IMR-90 (cell line): ENCODE measurements around the gene MTURN. TPM values are rescaled to one million over a fixed set of nuclear protein-coding genes. Genes with fewer than 3 reads are reported as not detected.

Experiments used
- ATAC-seq: fragments of 200-7000 bp; cut with Tn5 transposase; 2 replicates; pipeline ENCODE4 v1.9.1; 2020; ENCODE audit warnings: low read depth, mild to moderate bottlenecking, moderate library complexity
- BruUV-seq: library from RNA; stranded (reverse); fragments of 400-500 nt; replicated peaks from 2 replicates; lab custom pipeline; 2021; lab: Mats Ljungman, UMichigan
- CTCF ChIA-PET: fragments of 300-600 bp; formaldehyde crosslinking; extraction: SDS; loops from one replicate; lab custom pipeline; 2021; ENCODE audit warnings: antibody characterized with exemption; lab: Yijun Ruan, JAX
- POLR2A ChIA-PET: fragments of 300-600 bp; sonication (Branson Sonifier 250); formaldehyde crosslinking; loops from one replicate; lab custom pipeline; 2022; ENCODE audit warnings: antibody characterized with exemption; ENCODE audit not compliant: unreplicated experiment; lab: Charles Lee
- DNase-seq: peaks from one replicate; pipeline ENCODE4 v3.0.0; 2013
- H2AFZ ChIP-seq: replicated peaks from 2 replicates; pipeline ENCODE3; 2013; ENCODE audit warnings: low read length, mild to moderate bottlenecking; ENCODE audit not compliant: poor library complexity
- H2AK5ac ChIP-seq: 2 replicates; pipeline ENCODE4 v1.6.1; 2013; ENCODE audit warnings: low read depth, low read length, inconsistent platforms
- H2AK9ac ChIP-seq: replicated peaks from 2 replicates; pipeline ENCODE3; 2013; ENCODE audit warnings: mild to moderate bottlenecking, low read depth, low read length, moderate library complexity; ENCODE audit not compliant: poor library complexity
- H2BK120ac ChIP-seq: 2 replicates; pipeline ENCODE4 v1.6.1; 2013; ENCODE audit warnings: low read depth, low read length, inconsistent platforms
- H2BK15ac ChIP-seq: 3 replicates; pipeline ENCODE4 v1.6.1; 2013; ENCODE audit warnings: low read depth, low read length, inconsistent platforms
- H2BK20ac ChIP-seq: 2 replicates; pipeline ENCODE4 v1.6.1; 2013; ENCODE audit warnings: low read depth, mild to moderate bottlenecking, inconsistent platforms, low read length, moderate library complexity
- H2BK5ac ChIP-seq: 2 replicates; pipeline ENCODE4 v1.6.1; 2013; ENCODE audit warnings: mild to moderate bottlenecking, low read depth, low read length, inconsistent platforms; ENCODE audit not compliant: poor library complexity, severe bottlenecking
- H3K14ac ChIP-seq: replicated peaks from 2 replicates; pipeline ENCODE4 v1.6.1; 2013; ENCODE audit warnings: low read depth, low read length, inconsistent platforms
- H3K18ac ChIP-seq: 2 replicates; pipeline ENCODE4 v1.6.1; 2013; ENCODE audit warnings: low read depth, low read length, control low read depth
- H3K23ac ChIP-seq: 2 replicates; pipeline ENCODE4 v1.6.1; 2013; ENCODE audit warnings: low read depth, low read length, inconsistent platforms
- H3K27ac ChIP-seq: 2 replicates; pipeline ENCODE4 v1.5.1; 2013; ENCODE audit warnings: mild to moderate bottlenecking, control low read depth, low read length; ENCODE audit not compliant: insufficient read depth
- H3K27me3 ChIP-seq: 2 replicates; pipeline ENCODE4 v1.6.1; 2013; ENCODE audit warnings: low read length; ENCODE audit not compliant: control insufficient read depth, insufficient read depth
- H3K36me3 ChIP-seq: 2 replicates; pipeline ENCODE4 v1.6.1; 2013; ENCODE audit warnings: low read length, mixed read lengths; ENCODE audit not compliant: control insufficient read depth, insufficient read depth
- H3K4ac ChIP-seq: 2 replicates; pipeline ENCODE4 v1.6.1; 2013; ENCODE audit warnings: low read depth, low read length, inconsistent platforms
- H3K4me1 ChIP-seq: 2 replicates; pipeline ENCODE4 v1.6.1; 2013; ENCODE audit warnings: low read length, mixed read lengths; ENCODE audit not compliant: control insufficient read depth, insufficient read depth
- H3K4me2 ChIP-seq: 2 replicates; pipeline ENCODE4 v1.6.1; 2013; ENCODE audit warnings: low read depth, mild to moderate bottlenecking, control low read depth, low read length, moderate library complexity
- H3K4me3 ChIP-seq: 2 replicates; pipeline ENCODE4 v1.5.1; 2013; ENCODE audit warnings: low read depth, mild to moderate bottlenecking, control low read depth, low read length, moderate library complexity; ENCODE audit not compliant: insufficient read depth
- H3K56ac ChIP-seq: 2 replicates; pipeline ENCODE4 v1.6.1; 2013; ENCODE audit warnings: low read length, inconsistent platforms; ENCODE audit not compliant: insufficient read depth; ENCODE audit errors: extremely low read depth
- H3K79me1 ChIP-seq, 2 experiments: 2 replicates each; pipeline ENCODE4 v1.6.1; 2013; ENCODE audit warnings: low read length in 2 of 2, inconsistent platforms in 1 of 2, low read depth in 1 of 2
- H3K9ac ChIP-seq: 2 replicates; pipeline ENCODE4 v1.6.1; 2013; ENCODE audit warnings: low read depth, low read length, control low read depth
- H3K9me1 ChIP-seq: 2 replicates; pipeline ENCODE4 v1.6.1; 2013; ENCODE audit warnings: low read length, inconsistent platforms; ENCODE audit not compliant: insufficient read depth
- H3K9me3 ChIP-seq: 2 replicates; pipeline ENCODE4 v1.6.1; 2013; ENCODE audit warnings: low read length; ENCODE audit not compliant: control insufficient read depth, insufficient read depth
- H4K20me1 ChIP-seq: 2 replicates; pipeline ENCODE4 v1.6.1; 2013; ENCODE audit warnings: low read length, inconsistent platforms; ENCODE audit not compliant: insufficient read depth
- H4K5ac ChIP-seq: 2 replicates; pipeline ENCODE4 v1.6.1; 2013; ENCODE audit warnings: mild to moderate bottlenecking, low read depth, low read length, control low read depth
- H4K8ac ChIP-seq, 2 experiments: 2 replicates each; pipeline ENCODE4 v1.6.1; 2013; ENCODE audit warnings: low read depth in 2 of 2, low read length in 2 of 2, control low read depth in 1 of 2, inconsistent platforms in 1 of 2
- H4K91ac ChIP-seq: 2 replicates; pipeline ENCODE4 v1.6.1; 2013; ENCODE audit warnings: low read depth, low read length, inconsistent platforms; ENCODE audit not compliant: insufficient read depth
- BHLHE40 ChIP-seq: fragments of 150-350 bp; IDR thresholded peaks from 2 replicates; pipeline ENCODE4 v1.6.1; 2016; ENCODE audit warnings: mild to moderate bottlenecking, low read depth, low read length
- CHD1 ChIP-seq: IDR thresholded peaks from 2 replicates; pipeline ENCODE4 v1.6.1; 2012; ENCODE audit warnings: low read depth, low read length, improper control_type of control experiment
- FOS ChIP-seq: fragments of 150-350 bp; IDR thresholded peaks from 2 replicates; pipeline ENCODE4 v1.6.1; 2016; ENCODE audit warnings: low read depth, low read length
- MAFK ChIP-seq: IDR thresholded peaks from 2 replicates; pipeline ENCODE4 v1.6.1; 2012; ENCODE audit warnings: low read depth, low read length, improper control_type of control experiment
- MAZ ChIP-seq: IDR thresholded peaks from 2 replicates; pipeline ENCODE4 v1.6.1; 2012; ENCODE audit warnings: low read depth, mild to moderate bottlenecking, low read length, improper control_type of control experiment, moderate library complexity, borderline replicate concordance
- MXI1 ChIP-seq: IDR thresholded peaks from 2 replicates; pipeline ENCODE4 v1.6.1; 2012; ENCODE audit warnings: low read depth, mild to moderate bottlenecking, low read length, moderate library complexity, borderline replicate concordance
- NFE2L2 ChIP-seq: fragments of 150-350 bp; IDR thresholded peaks from 2 replicates; pipeline ENCODE4 v1.6.1; 2016; ENCODE audit warnings: low read depth, mild to moderate bottlenecking, low read length
- POLR2A ChIP-seq: IDR thresholded peaks from 2 replicates; pipeline ENCODE4 v1.6.1; 2012; ENCODE audit warnings: mild to moderate bottlenecking, low read depth, low read length
- RAD21 ChIP-seq: IDR thresholded peaks from 2 replicates; pipeline ENCODE4 v1.6.1; 2012; ENCODE audit warnings: low read length, improper control_type of control experiment
- RCOR1 ChIP-seq: IDR thresholded peaks from 2 replicates; pipeline ENCODE4 v1.6.1; 2012; ENCODE audit warnings: mild to moderate bottlenecking, low read length, improper control_type of control experiment; ENCODE audit not compliant: insufficient replicate concordance
- RFX5 ChIP-seq: IDR thresholded peaks from 2 replicates; pipeline ENCODE4 v1.8.0; 2012; ENCODE audit warnings: low read depth, mild to moderate bottlenecking, low read length, moderate library complexity
- SMC3 ChIP-seq: fragments of 150-350 bp; IDR thresholded peaks from 2 replicates; pipeline ENCODE4 v1.6.1; 2016; ENCODE audit warnings: low read depth, mild to moderate bottlenecking, antibody characterized with exemption, low read length, moderate library complexity
- WGBS, 2 experiments: methylation state at CpG; one replicate each; pipeline versions ENCODE4 v1.1.5 to v1.1.7; 2013; ENCODE audit warnings: missing lambda C conversion rate in 2 of 2; ENCODE audit not compliant: insufficient read length in 1 of 2; ENCODE audit errors: extremely low coverage in 2 of 2; 5-methylcytosine and 5-hydroxymethylcytosine counted together
- dilution Hi-C: fragments of 300-500 bp; cut with HindIII; formaldehyde crosslinking; loops from one replicate; pipeline ENCODE4 v1.14.3; 2018; ENCODE audit warnings: low sequenced_read_pairs; ENCODE audit not compliant: unreplicated experiment
- in situ Hi-C: fragments of 300-500 bp; cut with MboI; formaldehyde crosslinking; loops from 3 replicates; pipeline ENCODE4 v1.14.3; 2019; ENCODE audit warnings: low sequenced_read_pairs, inconsistent platforms, mixed read lengths
- intact Hi-C: fragments of 100-400 bp; cut with micrococcal nuclease; formaldehyde crosslinking; loops from 2 replicates; pipeline ENCODE4 v1.10.0; 2022
- polyA plus RNA-seq, 3 experiments: library from polyadenylated mRNA; depleted of rRNA; stranded (reverse); fragments of >200 nt; gene quantifications; 2 replicates each; pipeline ENCODE4 v1.2.3, GENCODE V29; 2012; ENCODE audit warnings: low replicate concordance in 1 of 3
- total RNA-seq: library from RNA; depleted of rRNA; stranded (reverse); fragments of >200 nt; gene quantifications from 2 replicates; pipeline ENCODE4 v1.2.3, GENCODE V29; 2012
- TF ChIP-seq, protein P1 (sequence below): conservative IDR thresholded peaks from 2 replicates; pipeline ENCODE4 v1.5.1; 2012; ENCODE audit warnings: mild to moderate bottlenecking, low read depth, low read length, improper control_type of control experiment

MTURN gene
- total and polyA plus RNA-seq, 2 of the 4 experiments (the other 2 are of a cell fraction) = 2.8 to 5.6 TPM

DNA sequence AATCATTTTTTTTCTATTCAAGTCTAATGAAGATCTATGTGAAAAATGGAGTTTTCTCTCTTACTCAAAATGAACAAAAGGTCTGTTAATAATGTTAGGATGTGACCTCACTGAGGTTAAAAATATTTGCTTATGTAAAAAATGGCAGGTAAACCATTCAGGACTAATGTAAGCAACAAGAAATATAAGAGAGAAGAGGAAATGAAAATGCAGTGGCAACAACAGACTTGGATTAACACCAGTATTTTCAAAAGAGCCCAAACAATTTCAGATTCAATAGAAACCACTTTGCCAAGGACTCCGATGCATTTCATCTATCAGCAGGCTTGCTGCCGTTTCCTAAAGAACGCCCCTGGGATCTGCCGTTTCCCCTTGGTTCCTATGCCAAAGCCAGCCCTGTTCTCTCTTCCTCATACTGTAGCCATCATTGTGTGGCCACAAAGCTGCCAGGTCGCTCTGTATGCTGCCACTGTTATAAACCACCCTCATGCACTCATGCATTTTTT lies 66.4 kb downstream of the MTURN start:
- Histone ChIP-seq H2BK5ac (no peak overlapping the region), H2AK5ac (no peak overlapping the region), H3K27ac (no peak overlapping the region), H2BK20ac (no peak overlapping the region), H3K14ac (no peak overlapping the region), H3K18ac (no peak overlapping the region), H2BK120ac (no peak overlapping the region), H3K56ac (no peak overlapping the region), H3K9ac (no peak overlapping the region), H4K8ac (no peak overlapping the region), H2AFZ (no peak overlapping the region), H2AK9ac (no peak overlapping the region), H4K5ac (no peak overlapping the region), H2BK15ac (no peak overlapping the region), H3K4ac (no peak overlapping the region), H3K9me3 (peaks cover 3% of the 10 kb centered on the region), H3K36me3 (no peaks in the 10 kb centered on the region), H3K23ac (no peak overlapping the region), H3K9me1 (no peaks in the 10 kb centered on the region), H3K4me1 (no peaks in the 10 kb centered on the region), H3K4me3 (no peak overlapping the region), H3K4me2 (no peak overlapping the region), H3K27me3 (peaks cover 4% of the 10 kb centered on the region; the same call in 1 of the 2 replicates), H3K79me1 (no peaks in the 10 kb centered on the region), H4K20me1 (no peaks in the 10 kb centered on the region), H4K91ac (no peak overlapping the region)
- BruUV-seq = no TSS peak
- TF ChIP-seq MAZ = no peak
- TF ChIP-seq RFX5 = no peak
- no peak for TF ChIP-seq RAD21
- no peak for TF ChIP-seq MAFK
- no peak for TF ChIP-seq SMC3
- TF ChIP-seq MXI1 = no peak
- TF ChIP-seq FOS = no peak
- no peak for TF ChIP-seq NFE2L2
- TF ChIP-seq RCOR1 = no peak
- TF ChIP-seq, protein P1, sequence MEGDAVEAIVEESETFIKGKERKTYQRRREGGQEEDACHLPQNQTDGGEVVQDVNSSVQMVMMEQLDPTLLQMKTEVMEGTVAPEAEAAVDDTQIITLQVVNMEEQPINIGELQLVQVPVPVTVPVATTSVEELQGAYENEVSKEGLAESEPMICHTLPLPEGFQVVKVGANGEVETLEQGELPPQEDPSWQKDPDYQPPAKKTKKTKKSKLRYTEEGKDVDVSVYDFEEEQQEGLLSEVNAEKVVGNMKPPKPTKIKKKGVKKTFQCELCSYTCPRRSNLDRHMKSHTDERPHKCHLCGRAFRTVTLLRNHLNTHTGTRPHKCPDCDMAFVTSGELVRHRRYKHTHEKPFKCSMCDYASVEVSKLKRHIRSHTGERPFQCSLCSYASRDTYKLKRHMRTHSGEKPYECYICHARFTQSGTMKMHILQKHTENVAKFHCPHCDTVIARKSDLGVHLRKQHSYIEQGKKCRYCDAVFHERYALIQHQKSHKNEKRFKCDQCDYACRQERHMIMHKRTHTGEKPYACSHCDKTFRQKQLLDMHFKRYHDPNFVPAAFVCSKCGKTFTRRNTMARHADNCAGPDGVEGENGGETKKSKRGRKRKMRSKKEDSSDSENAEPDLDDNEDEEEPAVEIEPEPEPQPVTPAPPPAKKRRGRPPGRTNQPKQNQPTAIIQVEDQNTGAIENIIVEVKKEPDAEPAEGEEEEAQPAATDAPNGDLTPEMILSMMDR = no peak
- TF ChIP-seq POLR2A = no peak
- TF ChIP-seq BHLHE40 = no peak
- no peak for TF ChIP-seq CHD1
- DNase-seq (no peak), ATAC-seq (no peak)
- intact Hi-C loops (no loop called here), dilution Hi-C loops (no loop called here), in situ Hi-C loops (no loop called here)
- POLR2A ChIA-PET = no interaction called here
- WGBS, 2 experiments = 24% methylated on average over 4 of the region's 5 CpGs; no CpG with 5 or more reads in 1 of the 2 experiments
- CTCF ChIA-PET = no interaction called here
